GM18498 (cell line): ENCODE data around the gene SLC3A2.
A peak's percentile ranks its signal among the peaks of the same experiment; 100 is the strongest.
"Not testable (repeated sequence)": the region's sequence is repeated elsewhere in the genome, so short reads cannot be mapped to it uniquely, and the experiment has no call there.

Experiments
- ATAC-seq: cut with Tn5 transposase; IDR thresholded peaks from one replicate; pipeline ENCODE4 v1.9.1; 2021; ENCODE audit warnings: mild to moderate bottlenecking, moderate library complexity; ENCODE audit not compliant: unreplicated experiment

SLC3A2 gene

DNA sequence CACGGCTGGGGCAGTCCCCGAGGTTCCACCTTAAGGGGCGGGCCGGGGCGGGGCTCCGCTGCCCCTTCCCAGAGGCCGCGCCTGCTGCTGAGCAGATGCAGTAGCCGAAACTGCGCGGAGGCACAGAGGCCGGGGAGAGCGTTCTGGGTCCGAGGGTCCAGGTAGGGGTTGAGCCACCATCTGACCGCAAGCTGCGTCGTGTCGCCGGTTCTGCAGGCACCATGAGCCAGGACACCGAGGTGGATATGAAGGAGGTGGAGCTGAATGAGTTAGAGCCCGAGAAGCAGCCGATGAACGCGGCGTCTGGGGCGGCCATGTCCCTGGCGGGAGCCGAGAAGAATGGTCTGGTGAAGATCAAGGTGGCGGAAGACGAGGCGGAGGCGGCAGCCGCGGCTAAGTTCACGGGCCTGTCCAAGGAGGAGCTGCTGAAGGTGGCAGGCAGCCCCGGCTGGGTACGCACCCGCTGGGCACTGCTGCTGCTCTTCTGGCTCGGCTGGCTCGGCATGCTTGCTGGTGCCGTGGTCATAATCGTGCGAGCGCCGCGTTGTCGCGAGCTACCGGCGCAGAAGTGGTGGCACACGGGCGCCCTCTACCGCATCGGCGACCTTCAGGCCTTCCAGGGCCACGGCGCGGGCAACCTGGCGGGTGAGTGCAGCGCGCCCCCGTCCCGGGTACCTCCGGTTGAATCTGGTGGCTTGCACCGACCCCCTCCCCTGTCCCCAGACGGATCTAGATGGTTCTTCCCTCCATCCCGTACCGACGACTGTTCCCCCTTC lies at the start of gene SLC3A2:
Gene SLC3A2, plus strand, starts transcription at position 94 of the 776 bp plus-strand sequence. Its CDS starts 128 bp downstream, at position 222.
- ATAC-seq = peak; percentile 73

DNA sequence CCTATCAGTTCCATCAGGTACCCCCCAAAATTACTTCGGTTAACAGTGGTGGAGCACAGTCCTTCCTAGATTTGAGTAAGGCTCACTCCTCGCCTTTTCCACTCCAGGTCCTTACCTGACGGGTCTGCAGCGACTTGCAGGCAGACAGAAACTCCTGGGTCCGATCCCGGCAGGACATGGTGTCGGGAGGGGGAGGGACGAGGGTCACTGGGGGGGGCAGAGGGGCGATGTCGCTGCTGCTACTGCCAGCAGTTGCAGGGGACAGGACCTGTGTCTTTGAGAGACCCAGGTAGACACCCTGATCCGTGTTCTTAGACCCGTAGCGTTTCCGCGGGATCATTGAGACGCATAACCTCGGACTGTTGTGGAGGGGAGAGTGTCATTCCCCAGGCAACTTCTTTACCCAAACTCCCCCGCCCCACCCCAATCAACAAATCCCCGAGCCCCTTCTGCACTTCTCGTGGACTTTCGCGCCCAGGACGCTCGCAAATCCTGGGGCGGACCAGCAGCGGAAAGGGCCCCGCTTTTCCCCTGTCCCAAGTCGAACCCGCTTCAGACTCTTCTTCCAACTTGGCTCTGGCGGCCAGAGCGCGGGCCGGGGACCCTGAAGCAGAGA lies 49.7 kb upstream of the SLC3A2 start:
- no peak for ATAC-seq

DNA sequence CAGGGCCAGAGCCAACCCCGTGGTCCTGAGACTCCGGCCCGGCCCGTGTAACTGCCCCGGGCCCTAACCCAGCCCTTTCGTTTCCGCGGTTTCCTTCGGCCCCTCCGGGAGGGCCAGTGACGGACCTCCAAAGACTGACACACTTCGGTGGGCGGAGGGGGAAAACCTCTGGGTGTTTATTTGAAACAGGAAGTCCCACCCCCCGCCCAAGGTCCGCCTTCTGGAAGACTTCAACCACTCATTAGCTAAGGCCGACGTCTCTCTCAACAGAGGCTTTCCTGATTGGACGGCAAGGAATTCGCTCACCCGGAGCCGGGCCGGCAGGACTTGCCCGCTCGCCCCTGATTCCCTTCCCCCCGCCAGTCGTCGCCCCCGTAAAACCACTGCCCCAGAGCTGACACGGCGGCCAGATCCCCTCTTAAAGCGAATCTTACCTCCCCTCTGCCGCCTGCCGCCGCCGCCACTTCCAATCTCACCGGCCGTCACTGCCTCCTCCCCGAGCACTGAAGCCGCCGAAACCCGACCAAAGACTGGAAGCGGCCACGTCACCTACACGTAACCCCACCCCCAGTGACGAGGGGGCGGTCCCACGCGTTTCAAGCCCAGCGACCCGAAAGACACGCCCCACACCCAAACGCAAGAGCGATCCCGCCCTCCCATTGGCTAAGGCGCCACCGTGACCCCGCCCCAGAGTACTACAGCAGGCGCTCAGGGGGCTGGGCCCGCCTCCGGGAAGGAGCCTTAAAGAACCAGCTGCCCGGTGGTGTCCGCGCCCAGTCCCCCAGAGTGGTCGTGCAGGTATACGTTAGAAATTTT lies 49.0 kb upstream of the SLC3A2 start, which contains the start of gene STX5:
Gene STX5, minus strand, starts transcription at position 532 of the 816 bp plus-strand sequence. CDS start 808 bp downstream, outside the sequence.
- ATAC-seq = peak; percentile 87

DNA sequence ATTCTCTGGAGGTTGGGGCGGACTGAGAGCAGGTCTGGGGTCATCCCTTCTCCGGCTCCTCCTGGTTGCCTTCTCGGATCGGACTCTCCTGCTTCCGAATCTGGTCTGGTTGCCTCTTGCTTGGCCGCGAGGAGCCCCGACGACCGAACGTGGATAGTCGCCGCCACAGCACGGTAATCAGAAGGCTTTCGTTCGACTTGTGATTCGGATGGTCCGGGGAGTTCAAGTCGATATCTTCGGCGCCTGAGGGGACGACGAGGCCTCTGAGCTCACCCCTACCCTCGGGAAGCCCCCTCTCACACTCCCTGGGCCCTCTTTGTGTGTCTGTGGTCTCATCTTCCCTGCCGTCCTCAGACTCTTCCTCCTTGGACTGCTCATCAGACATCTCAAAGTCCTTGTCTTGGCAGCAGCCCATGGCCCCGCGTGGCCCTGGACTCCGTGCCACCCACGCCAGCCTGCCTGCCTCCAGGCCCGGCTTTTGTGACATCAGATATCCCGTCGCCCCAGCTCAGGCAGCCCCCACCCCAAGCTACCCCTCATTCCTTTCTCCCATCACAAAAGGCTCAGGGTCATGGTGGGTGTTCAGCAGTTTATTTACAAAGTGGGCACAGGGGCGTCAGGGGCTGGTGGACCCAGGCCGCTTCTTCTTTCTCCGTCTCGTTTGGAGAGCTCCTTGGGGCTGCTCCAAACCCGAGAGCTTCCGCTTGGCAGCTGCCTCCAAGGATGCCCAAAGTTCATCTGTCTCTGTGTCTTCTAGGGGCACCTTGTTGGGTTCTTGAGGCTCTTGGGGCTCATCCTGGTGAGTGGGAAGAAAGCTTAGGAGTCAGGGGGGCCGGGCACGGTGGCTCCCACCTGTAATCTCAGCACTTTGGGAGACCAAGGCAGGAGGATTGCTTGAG lies 48.1 kb upstream of the SLC3A2 start, which contains the start of gene TEX54:
Gene TEX54, minus strand, starts transcription at position 506 of the 899 bp plus-strand sequence.
- ATAC-seq = no peak

DNA sequence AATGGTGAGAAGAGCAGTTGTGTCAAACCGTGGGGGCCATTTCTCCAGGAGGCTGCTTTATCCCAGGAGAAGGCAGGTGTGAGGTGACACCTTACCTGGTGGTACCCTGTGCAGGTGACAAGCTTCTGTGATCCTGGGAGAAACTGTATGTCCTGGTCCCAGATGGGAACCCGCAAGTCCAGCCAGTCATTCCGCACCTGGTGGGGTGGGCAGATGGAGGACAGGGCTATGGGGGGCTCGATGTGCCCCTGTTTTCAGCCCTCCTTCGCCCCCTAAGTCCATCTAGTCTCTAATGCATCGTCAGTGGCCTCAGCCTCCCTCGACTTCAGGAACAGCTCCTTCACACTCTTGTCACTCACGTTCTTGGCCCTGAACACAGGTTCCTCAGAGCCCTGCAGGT lies 45.4 kb upstream of the SLC3A2 start:
- ATAC-seq = no peak

DNA sequence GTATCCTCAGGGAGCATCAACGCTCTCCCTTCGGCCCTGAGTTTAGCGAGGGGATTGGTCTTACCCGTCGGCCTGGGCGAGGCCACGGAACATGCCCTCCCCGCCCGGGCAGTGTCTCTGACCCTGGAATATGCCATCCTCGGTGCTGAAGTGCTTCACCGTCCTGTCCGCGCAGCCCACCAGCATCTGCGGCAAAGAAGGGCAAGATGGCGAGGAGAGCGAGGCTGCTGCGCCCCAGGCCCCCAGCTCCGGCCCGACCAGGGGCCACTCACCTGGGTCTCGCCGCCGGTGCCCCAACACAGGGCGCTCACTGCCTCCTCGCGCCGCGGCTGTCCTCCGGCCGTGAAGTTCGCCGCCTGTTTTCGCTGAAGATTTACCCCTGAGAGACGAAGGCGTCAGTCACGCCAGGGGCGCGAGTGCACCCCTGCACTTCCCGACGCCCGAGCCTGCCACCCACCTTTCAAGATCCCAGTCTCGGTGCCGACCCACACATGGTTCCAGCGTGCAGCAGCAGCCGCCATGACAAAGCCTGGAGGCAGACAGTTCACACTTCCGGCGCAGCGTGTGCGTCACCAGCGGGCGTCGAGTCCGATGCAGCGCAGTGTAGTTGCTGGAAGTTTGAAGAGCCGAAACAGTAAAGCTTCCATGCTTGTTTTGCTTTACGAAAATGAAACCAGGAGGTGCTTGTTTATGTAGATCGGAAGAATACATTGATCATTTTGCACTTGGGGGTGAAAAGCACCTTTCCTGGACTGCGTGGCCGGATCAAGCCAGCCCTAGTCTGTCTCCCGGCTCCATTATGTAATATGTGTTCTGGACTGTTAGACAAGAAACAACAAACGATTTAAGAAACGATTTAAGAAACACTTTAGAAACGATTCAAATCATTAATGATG lies 41.4 kb upstream of the SLC3A2 start, which contains the start of gene WDR74:
Gene WDR74, minus strand, starts transcription at position 541 of the 896 bp plus-strand sequence. Its CDS starts 20 bp downstream, at position 521.
- peak; percentile 50 for ATAC-seq

DNA sequence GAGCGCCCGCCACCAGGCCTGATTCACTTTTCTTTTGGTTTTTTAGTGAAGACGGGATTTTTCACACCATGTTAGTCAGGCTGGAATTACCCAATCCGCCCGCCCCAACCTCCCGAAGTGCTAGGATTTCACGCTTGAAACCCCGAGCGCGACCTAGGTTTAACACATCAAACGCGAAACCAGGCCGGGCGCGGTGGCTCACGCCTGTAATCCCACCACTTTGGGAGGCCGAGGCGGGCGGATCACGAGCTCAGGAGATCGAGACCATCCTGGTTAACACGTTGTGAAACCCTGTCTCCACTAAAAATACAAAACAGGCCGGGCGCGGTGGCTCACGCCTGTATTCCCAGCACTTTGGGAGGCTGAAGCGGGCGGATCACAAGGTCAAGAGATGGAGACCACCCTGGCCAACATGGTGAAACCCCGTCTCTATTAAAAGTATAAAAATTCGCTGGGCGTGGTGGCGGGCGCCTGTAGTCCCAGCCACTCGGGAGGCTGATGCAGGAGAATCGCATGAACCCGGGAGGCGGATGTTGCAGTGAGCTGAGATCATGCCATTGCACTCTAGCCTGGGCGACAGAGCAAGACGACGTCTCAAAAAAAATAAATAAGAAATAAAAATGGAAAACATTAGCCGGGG lies 39.9 kb upstream of the SLC3A2 start:
- ATAC-seq = peak; percentile 8

DNA sequence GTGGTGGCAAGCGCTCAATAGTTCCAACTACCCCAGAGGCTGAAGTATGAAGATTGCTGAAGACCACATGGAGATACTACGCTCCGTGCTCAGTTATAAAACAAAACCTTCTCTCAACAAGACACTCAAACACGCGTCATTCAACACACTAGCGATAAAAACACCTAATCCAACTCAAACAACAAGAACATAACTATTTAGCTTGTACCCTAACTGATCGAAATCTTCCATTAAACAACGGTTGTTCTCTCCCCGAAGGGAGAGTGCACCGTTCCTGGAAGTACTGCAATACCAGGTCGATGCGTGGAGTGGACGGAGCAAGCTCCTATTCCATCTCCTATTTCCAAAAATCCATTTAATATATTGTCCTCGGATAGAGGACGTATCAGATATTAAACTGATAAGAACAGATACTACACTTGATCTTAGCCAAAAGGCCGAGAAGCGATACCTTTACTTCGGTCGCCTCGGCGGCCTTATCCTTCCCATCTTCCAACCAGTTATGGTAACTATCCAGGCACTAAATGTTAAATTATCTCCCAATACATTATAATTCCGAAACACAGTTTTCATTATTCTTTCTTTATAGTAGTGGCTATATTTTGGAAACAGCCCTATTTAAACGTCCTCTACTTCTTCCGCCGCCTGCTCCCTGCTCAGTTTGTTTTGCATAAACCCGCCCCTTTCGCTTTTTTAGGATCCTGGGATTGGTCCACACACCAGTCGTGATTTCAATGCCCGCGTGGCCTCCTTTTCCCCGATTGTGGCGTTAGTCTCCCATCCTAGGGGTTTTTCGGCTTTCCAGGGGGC lies 39.1 kb upstream of the SLC3A2 start:
- ATAC-seq = peak; percentile 59

DNA sequence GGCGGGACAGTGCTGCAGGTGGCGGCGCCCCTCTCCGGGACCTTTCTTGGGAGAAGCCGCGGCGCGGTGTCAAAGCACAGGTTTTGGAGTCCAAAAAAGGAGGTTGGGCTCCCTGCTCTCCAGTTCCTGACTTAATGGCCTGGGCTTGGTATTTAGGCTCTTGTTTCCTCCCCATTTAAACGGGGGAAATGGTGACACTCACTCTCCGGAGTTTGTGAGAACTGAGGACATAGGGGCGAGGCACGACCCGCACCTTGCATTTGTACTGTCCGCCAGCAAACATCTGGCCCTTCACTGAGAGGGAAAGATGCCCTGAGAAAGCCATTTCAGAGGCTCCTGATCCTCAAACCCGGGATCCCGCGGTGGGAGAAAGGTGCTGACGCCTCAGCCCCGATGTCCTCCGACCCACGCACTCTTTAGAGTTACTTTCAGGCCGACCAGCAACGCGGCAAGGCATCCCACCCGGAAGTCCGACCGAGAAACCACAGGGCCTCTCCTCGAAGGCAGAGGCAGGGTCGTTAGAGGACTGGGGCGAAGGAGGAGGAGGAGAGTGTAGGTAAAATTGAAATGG lies 38.4 kb upstream of the SLC3A2 start:
- ATAC-seq = no peak

DNA sequence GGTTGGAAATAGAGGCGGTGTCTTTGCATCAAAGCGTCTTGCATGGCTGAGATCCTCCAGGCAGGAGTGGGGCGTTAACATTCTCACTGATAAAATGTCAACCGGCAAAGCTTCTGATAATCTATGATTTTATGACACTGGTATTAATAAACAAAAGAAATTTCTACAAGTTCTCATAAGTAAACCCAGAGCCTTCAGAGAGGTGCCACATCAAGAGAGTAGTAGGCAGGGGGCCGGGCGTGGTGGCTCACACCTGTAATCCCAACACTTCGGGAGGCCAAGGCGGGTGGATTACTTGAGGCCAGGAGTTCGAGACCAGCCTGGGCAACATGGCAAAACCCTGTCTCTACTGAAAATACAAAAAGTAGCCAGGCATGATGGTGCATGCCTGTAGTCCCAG lies 37.8 kb upstream of the SLC3A2 start:
- ATAC-seq = not testable (repeated sequence)

DNA sequence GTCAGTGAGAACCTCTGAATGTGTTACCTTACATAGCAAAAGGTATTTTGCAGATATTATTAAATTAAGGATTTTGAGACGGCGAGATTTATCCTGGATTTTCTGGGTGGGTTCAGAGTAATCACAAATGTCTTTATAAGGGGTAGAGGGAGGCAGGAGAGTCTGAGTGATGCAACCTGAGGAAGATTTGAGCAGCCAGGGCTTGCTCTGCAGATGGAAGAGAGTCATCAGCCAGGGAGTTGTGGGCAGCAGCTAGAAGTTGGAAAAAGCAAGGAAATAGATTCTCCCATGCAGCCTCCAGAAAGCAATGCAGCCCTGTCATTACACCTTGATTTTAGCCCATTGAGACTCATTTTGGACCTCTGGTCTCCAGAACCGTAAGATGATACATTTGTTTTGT lies 37.2 kb upstream of the SLC3A2 start:
- no peak for ATAC-seq

DNA sequence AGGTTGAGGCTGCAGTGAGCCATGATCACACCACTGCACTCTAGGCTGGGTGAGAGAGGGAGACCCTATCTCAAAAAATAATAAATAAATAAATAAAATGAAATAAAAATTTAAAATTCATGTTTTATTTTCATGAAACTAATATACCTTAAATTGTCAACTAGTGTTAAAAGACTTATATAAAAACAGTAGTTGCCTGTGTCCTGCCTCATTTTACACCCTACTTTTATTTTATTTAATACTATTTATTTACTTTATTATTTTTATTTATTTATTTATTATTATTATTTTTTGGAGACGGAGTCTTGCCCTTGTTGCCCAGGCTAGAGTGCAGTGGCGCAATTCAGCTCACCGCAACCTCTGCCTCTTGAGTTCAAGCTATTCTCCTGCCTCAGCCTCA lies 36.5 kb upstream of the SLC3A2 start:
- ATAC-seq = no peak

DNA sequence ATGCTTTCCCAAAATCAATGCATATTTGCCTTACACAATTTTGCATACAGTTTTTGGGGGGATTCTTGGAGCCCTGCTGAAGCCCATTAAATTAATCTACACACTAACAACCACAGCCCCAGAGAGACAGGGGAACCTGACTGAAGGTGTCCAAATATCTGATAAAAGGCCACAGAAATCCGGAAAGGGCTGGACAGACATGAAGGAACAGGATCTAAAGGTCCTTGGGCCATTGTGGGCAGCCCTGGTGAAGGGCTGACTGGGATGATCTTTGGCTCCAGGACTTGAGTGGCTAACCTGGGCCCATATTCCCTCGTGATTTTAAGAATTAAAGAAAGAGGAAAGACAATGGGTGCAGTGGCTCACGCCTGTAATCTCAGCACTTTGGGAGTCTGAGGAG lies 34.5 kb upstream of the SLC3A2 start:
- no peak for ATAC-seq

DNA sequence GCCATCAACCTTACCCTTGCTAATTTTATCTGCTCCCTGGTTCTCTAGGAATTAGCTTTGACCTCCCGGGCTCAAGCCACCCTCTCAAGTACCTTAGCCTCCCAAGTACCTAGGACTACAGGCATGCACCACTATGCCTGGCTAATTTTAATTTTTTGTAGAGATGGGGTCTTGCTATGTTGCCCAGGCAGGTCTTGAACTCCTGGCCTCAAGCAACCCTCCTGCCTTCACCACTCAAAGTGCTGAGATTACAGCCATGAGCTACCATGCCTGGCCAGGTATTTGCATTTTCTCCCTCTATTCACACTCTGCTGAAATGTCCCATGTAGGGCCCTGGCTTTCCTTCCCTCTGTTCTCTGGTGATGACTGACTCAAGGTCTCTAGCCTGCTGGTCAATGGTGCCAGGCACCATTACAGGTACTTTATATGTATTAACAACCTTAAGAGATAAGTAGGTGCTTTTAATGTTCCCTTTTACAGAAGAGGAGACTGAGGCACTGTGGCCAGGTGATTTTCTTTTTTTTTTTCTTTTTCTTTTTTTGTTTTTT lies 32.9 kb upstream of the SLC3A2 start:
- ATAC-seq = no peak

DNA sequence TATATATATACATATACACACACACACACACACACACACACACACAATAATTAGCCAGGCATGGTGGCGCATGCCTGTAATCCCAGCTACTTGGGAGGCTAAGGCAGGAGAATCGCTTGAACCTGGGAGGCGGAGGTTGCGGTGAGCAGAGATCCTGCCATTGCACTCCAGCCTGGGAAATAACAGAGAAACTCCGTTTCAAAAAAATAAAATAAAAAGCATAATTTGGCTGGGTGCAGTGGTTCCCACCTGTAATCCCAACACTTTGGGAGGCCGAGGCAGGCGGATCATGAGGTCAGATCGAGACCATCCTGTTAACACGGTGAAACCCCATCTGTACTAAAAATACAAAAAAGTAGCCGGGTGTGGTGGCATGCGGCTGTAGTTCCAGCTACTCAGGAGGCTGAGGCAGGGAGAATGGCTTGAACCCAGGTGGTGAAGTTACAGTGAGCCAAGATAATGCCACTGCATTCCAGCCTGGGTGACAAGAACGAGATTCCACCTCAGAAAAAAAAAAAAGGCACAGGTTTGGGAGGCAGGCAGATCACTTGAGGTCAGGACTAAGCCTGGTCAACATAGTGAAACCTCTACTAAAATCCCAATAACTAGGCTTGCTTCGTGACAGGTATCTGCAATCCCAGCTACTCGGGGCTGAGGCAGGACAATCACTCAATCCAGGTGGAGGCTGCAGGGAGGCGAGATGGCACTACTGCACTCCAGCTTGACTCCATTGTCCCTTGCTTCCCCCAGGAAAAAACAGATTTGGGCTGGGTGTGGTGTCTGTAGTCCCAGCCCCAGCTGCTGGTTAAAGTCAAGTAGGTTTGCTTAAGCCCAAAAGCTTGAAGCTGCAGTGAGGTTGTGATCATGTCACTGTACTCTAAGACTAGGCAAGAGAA lies 29.5 kb upstream of the SLC3A2 start:
- ATAC-seq = no peak

DNA sequence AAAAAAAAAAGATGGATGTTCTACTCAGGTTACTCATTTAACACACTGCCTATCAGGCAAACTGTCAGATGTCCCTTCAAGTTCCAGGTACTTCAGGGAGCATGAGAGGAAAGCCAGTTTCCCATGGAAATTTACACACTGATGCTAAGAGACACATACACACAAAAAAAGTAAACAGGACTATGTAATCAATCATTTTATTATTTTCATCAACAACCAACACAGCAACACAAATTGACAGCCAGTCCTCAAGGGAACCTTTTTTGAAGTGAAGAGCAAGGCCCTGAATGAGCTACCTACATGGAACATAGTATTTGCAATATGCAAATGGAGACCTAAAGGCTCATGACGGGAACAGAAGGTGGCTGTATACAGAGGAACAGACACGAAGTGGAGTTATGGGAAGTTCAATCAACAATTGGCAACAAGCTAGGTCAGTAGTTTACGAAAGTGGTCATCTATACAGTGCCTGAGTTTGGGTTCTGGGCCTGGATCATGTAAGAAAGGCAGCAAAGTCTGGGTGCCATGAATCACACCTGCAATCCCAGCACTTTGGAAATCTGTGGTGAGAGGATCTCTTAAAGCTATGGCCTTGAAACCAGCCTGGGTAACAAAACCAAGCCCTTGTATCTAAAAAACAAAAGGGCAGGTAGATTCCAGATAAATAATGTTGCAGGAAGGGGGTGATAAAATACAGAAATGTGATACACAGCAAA lies 28.7 kb upstream of the SLC3A2 start:
- ATAC-seq = no peak
